WI38 (cell line): ENCODE results near the gene UPF2.

ENCODE experiments used
- H3K4me3 ChIP-seq: 2 replicates; pipeline ENCODE4 v1.5.1; 2011; ENCODE audit warnings: low read depth, mild to moderate bottlenecking, control low read depth, low read length
- CTCF ChIP-seq: IDR thresholded peaks from 2 replicates; pipeline ENCODE4 v1.5.1; 2012; ENCODE audit warnings: low read depth, mild to moderate bottlenecking, control low read depth, low read length

UPF2 gene

GRCh38 chr10:12042409-12042796 lies 206 bp downstream of the UPF2 start:
- H3K4me3 ChIP-seq, result peak overlapping the region; percentile 95
- no peak for TF ChIP-seq CTCF

GRCh38 chr10:12041766-12042408 lies 722 bp downstream of the UPF2 start:
- no peak for TF ChIP-seq CTCF

DNA sequence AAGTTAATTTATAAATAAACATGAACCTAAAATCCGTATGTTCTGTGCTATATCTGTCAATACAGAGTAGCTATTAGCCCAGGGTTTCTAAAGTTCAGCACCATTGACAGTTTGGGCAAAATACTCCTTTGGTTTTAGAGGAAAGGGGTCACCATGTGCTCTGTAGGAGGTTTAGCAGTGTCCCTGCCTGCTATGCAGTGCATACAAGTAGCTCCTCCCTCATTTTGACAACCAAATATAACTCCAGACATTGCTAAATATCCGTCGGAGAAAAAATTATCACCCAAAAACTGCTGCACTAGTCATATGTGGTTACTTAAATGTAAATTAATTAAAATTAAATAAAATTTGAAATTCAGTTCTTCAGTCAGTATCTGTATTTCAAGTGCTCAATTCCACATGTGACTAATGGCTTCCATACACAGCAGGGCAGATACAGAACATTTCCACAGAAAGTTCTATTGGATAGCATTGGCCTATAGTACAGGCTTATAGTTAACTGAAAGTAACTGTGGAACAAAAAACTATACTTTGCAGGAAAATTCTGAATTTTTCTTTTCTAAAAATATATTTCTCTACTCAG lies 6.4 kb downstream of the UPF2 start:
- no peak overlapping the region for H3K4me3 ChIP-seq
- TF ChIP-seq CTCF, result no peak

More at GRCh38 chr10:12041766-12042408, 722 bp downstream of the UPF2 start:
- peak overlapping the region; percentile 95 for H3K4me3 ChIP-seq

GRCh38 chr10:12031404-12031803 lies 11.2 kb downstream of the UPF2 start:
- TF ChIP-seq CTCF, result no peak
- H3K4me3 ChIP-seq, result no peak overlapping the region

- TF ChIP-seq CTCF, result no peak
Measured at GRCh38 chr10:12027539-12027938, 15.1 kb downstream of the UPF2 start.

GRCh38 chr10:12025591-12025990 lies 17.0 kb downstream of the UPF2 start:
- no peak overlapping the region for H3K4me3 ChIP-seq
- TF ChIP-seq CTCF, result no peak

More at GRCh38 chr10:12027539-12027938, 15.1 kb downstream of the UPF2 start:
- no peak overlapping the region for H3K4me3 ChIP-seq

DNA sequence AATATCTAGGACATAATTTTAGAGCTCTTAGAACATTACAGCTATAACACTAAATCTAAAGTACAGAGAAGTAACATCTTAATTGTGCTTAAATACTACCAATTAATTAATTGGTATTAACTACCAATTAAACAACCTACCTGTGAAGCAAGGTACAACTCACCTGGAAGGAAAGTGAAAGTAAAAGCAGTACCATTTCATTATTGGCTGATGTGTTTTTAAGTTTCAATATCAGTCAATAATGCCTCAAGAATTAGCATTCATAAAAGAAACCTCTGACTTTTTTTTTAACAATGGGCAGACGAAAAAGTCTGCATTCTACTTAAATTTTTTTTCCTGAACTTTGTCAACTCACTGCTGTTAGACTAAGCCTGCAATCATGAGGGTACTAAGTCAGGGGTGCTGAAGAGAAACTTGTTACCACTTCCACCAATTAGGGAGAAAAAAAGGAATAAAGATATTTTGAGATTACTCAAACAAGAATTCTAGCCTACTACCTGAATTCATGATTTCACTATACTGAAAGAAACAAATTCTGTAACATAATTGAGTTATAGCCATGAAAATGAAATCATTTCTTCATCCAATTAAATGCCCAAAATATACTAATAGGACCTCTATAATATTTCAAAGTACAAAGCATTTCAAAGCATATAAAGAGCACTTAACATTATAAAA lies 19.9 kb downstream of the UPF2 start:
- TF ChIP-seq CTCF, result no peak
- no peak overlapping the region for H3K4me3 ChIP-seq
